ENCODE data around the gene SNN. TPM values are rescaled to one million over a fixed set of nuclear protein-coding genes. Genes with fewer than 3 reads are reported as not detected.

The SNN gene
- total and polyA plus RNA-seq, 2 of the 4 experiments (the other 2 are of a cell fraction): 10.0 to 13.0 TPM

- no peak overlapping the region for H3K9ac ChIP-seq (ENCODE audit: low read depth, low read length)
- dilution Hi-C loops (cut with HindIII; ENCODE audit: low sequenced_read_pairs, unreplicated experiment) (no loop called here), in situ Hi-C loops (cut with MboI; ENCODE audit: low sequenced_read_pairs) (loop anchor here (5.0 to 10.0 kb wide), 2 partner anchors 315 to 747 kb away; no protein-coding TSS in a partner anchor), intact Hi-C loops (cut with micrococcal nuclease) (loop anchor here (10.0 kb wide), 1 partner anchor 747 kb away; no protein-coding TSS in a partner anchor)
- no peak overlapping the region for H3K56ac ChIP-seq (ENCODE audit: extremely low read depth, insufficient read depth, low read length)
- peaks cover 2% of the 10 kb centered on the region; the same call in 1 of the 2 replicates for H3K4me1 ChIP-seq (ENCODE audit: control insufficient read depth, insufficient read depth, low read length)
- H2BK15ac ChIP-seq (ENCODE audit: low read depth, low read length): no peak overlapping the region
- H4K5ac ChIP-seq (ENCODE audit: low read depth, low read length): no peak overlapping the region
- H4K8ac ChIP-seq (ENCODE audit: low read depth in 2 of 2, low read length in 2 of 2): no peak overlapping the region
- 0 out of 2 replicates have a peak, but pooled peaks cover 3% of the 10 kb centered on the region for H3K9me1 ChIP-seq (ENCODE audit: insufficient read depth, low read length)
- H4K91ac ChIP-seq (ENCODE audit: insufficient read depth, low read depth, low read length): no peak overlapping the region
- TF ChIP-seq CEBPB (IDR thresholded peaks at IDR 0.05; ENCODE audit: low read depth, low read length) (no peak), MAZ (IDR thresholded peaks at IDR 0.05; ENCODE audit: borderline replicate concordance, low read depth, low read length) (no peak), NFE2L2 (IDR thresholded peaks at IDR 0.05; ENCODE audit: low read depth, low read length) (no peak), RCOR1 (IDR thresholded peaks at IDR 0.05; ENCODE audit: insufficient replicate concordance, low read length) (no peak), RAD21 (IDR thresholded peaks at IDR 0.05; ENCODE audit: low read length) (no peak), USF2 (IDR thresholded peaks at IDR 0.05; ENCODE audit: low read depth, low read length) (no peak), ELK1 (IDR thresholded peaks at IDR 0.05; ENCODE audit: borderline replicate concordance, low read depth, low read length) (no peak), POLR2A (IDR thresholded peaks at IDR 0.05; ENCODE audit: low read depth, low read length) (no peak), BHLHE40 (IDR thresholded peaks at IDR 0.05; ENCODE audit: low read depth, low read length) (no peak), CHD1 (IDR thresholded peaks at IDR 0.05; ENCODE audit: low read depth, low read length) (no peak), RFX5 (IDR thresholded peaks at IDR 0.05; ENCODE audit: low read depth, low read length) (no peak), CTCF (conservative IDR thresholded peaks at IDR 0.05; ENCODE audit: low read depth, low read length) (no peak), MAFK (IDR thresholded peaks at IDR 0.05; ENCODE audit: low read depth, low read length) (no peak), MXI1 (IDR thresholded peaks at IDR 0.05; ENCODE audit: borderline replicate concordance, low read depth, low read length) (no peak), FOS (IDR thresholded peaks at IDR 0.05; ENCODE audit: low read depth, low read length) (no peak), SMC3 (IDR thresholded peaks at IDR 0.05; ENCODE audit: low read depth, low read length) (no peak)
- no peak overlapping the region for H3K4me2 ChIP-seq (ENCODE audit: low read depth, low read length)
- no peaks in the 10 kb centered on the region for H4K20me1 ChIP-seq (ENCODE audit: insufficient read depth, low read length)
- no peak overlapping the region for H3K4me3 ChIP-seq (ENCODE audit: insufficient read depth, low read depth, low read length)
- no peak for DNase-seq
- H3K4ac ChIP-seq (ENCODE audit: low read depth, low read length): no peak overlapping the region
- ChIA-PET CTCF (no interaction called here), POLR2A (ENCODE audit: unreplicated experiment) (no interaction called here)
- H3K18ac ChIP-seq (ENCODE audit: low read depth, low read length): no peak overlapping the region
- no peak for ATAC-seq (ENCODE audit: low read depth)
- no peaks in the 10 kb centered on the region for H3K27me3 ChIP-seq (ENCODE audit: control insufficient read depth, insufficient read depth, low read length)
- no peak overlapping the region for H3K23ac ChIP-seq (ENCODE audit: low read depth, low read length)
- no peaks in the 10 kb centered on the region for H3K9me3 ChIP-seq (ENCODE audit: control insufficient read depth, insufficient read depth, low read length)
- H2AFZ ChIP-seq (replicated peaks; ENCODE audit: low read length, poor library complexity): no peak overlapping the region
- H2AK9ac ChIP-seq (replicated peaks; ENCODE audit: low read depth, low read length, poor library complexity): no peak overlapping the region
- no peak overlapping the region for H2BK20ac ChIP-seq (ENCODE audit: low read depth, low read length)
- no peak overlapping the region for H2BK5ac ChIP-seq (ENCODE audit: low read depth, low read length, poor library complexity, severe bottlenecking)
- no peak overlapping the region for H3K14ac ChIP-seq (replicated peaks; ENCODE audit: low read depth, low read length)
- no CpG with 5 or more reads among the region's 3 CpGs for WGBS, 2 experiments (ENCODE audit: extremely low coverage in 2 of 2, insufficient read length in 1 of 2)
- no peak overlapping the region for H3K27ac ChIP-seq (ENCODE audit: insufficient read depth, low read length)
- no peak overlapping the region for H2AK5ac ChIP-seq (ENCODE audit: low read depth, low read length)
- H2BK120ac ChIP-seq (ENCODE audit: low read depth, low read length): no peak overlapping the region
- peaks cover 23% of the 10 kb centered on the region for H3K36me3 ChIP-seq (ENCODE audit: control insufficient read depth, insufficient read depth, low read length)
- BruUV-seq (replicated peaks): no TSS peak
- H3K79me1 ChIP-seq (ENCODE audit: low read depth in 1 of 2, low read length in 2 of 2): peaks cover 20 to 40% of the 10 kb centered on the region in 2 experiments
Observed at GRCh38 chr16:11712122-11712521, 43.9 kb downstream of the SNN start.
